Neural cell (in vitro differentiated cells): ENCODE measurements around the gene NHS. TPM values are rescaled to one million over a fixed set of nuclear protein-coding genes. Genes with fewer than 3 reads are reported as not detected.

Experiments used
- H2AFZ ChIP-seq: fragments of 200-600, 300-800 bp; sonication (generic), shearing (Covaris generic); 2 replicates; pipeline ENCODE4 v1.6.0; 2014; ENCODE audit warnings: low read depth, mild to moderate bottlenecking, antibody characterized with exemption, low read length, moderate library complexity
- H3F3A ChIP-seq: fragments of 200-600 bp; shearing (Covaris generic); 2 replicates; pipeline ENCODE4 v1.6.1; 2016; ENCODE audit warnings: mild to moderate bottlenecking, moderate library complexity, mixed read lengths, antibody characterized with exemption, low read length; ENCODE audit not compliant: insufficient read depth, poor library complexity, severe bottlenecking
- H3K27ac ChIP-seq: fragments of 200-600, 300-800 bp; sonication (generic), shearing (Covaris generic); 2 replicates; pipeline ENCODE4 v1.5.1; 2014; ENCODE audit warnings: mild to moderate bottlenecking, low read length, moderate library complexity
- H3K27me3 ChIP-seq: fragments of 300-800, 200-600 bp; sonication (generic), shearing (Covaris generic); 2 replicates; pipeline ENCODE4 v1.6.0; 2014; ENCODE audit warnings: mild to moderate bottlenecking, low read depth, low read length, moderate library complexity; ENCODE audit not compliant: insufficient read depth
- H3K36me3 ChIP-seq: fragments of 300-800, 200-600 bp; sonication (generic), shearing (Covaris generic); 2 replicates; pipeline ENCODE4 v1.5.1; 2014; ENCODE audit warnings: mild to moderate bottlenecking, antibody characterized with exemption, low read length, moderate library complexity; ENCODE audit not compliant: insufficient read depth
- H3K4me2 ChIP-seq: fragments of 300-800, 200-600 bp; sonication (generic), shearing (Covaris generic); 2 replicates; pipeline ENCODE4 v1.6.0; 2014; ENCODE audit warnings: mild to moderate bottlenecking, low read length
- H3K4me3 ChIP-seq: fragments of 300-800, 200-600 bp; sonication (generic), shearing (Covaris generic); 2 replicates; pipeline ENCODE4 v1.5.1; 2014; ENCODE audit warnings: mild to moderate bottlenecking, low read length, moderate library complexity
- H3K79me2 ChIP-seq: fragments of 200-600 bp; shearing (Covaris generic); replicated peaks from 2 replicates; pipeline ENCODE4 v1.6.0; 2014; ENCODE audit warnings: mild to moderate bottlenecking, low read length, moderate library complexity; ENCODE audit not compliant: insufficient read depth
- H3K9ac ChIP-seq: fragments of 300-800, 200-600 bp; sonication (generic), shearing (Covaris generic); 2 replicates; pipeline ENCODE4 v1.6.1; 2016; ENCODE audit warnings: mild to moderate bottlenecking, low read length, mixed read lengths
- H3K9me2 ChIP-seq: fragments of 200-600 bp; shearing (Covaris generic); 2 replicates; pipeline ENCODE4 v1.6.1; 2016; ENCODE audit warnings: mild to moderate bottlenecking, low read length, mixed read lengths; ENCODE audit not compliant: insufficient read depth
- H3K9me3 ChIP-seq: fragments of 200-600, 300-800 bp; sonication (generic), shearing (Covaris generic); 2 replicates; pipeline ENCODE4 v1.6.1; 2016; ENCODE audit warnings: mild to moderate bottlenecking, mixed run types, low read length, moderate library complexity, mixed read lengths
- H4K20me1 ChIP-seq: fragments of 200-600 bp; shearing (Covaris generic); 2 replicates; pipeline ENCODE4 v1.6.1; 2016; ENCODE audit warnings: mild to moderate bottlenecking, mixed run types; ENCODE audit not compliant: insufficient read depth
- CTCF ChIP-seq: fragments of 450-650 bp; IDR thresholded peaks from 2 replicates; pipeline ENCODE4 v1.5.1; 2014; ENCODE audit warnings: antibody characterized with exemption, mild to moderate bottlenecking, moderate library complexity; ENCODE audit not compliant: poor library complexity, severe bottlenecking
- EP300 ChIP-seq: fragments of 450-650 bp; conservative IDR thresholded peaks from 2 replicates; pipeline ENCODE4 v1.6.1; 2014; ENCODE audit warnings: antibody characterized with exemption, mild to moderate bottlenecking, moderate library complexity; ENCODE audit not compliant: poor library complexity, severe bottlenecking
- EZH2 ChIP-seq: fragments of 200-600, 300-800 bp; shearing (Covaris generic), sonication (generic); IDR thresholded peaks from 2 replicates; pipeline ENCODE4 v1.6.1; 2014; ENCODE audit warnings: antibody characterized with exemption, low read length, borderline replicate concordance, mild to moderate bottlenecking; ENCODE audit not compliant: insufficient read depth, poor library complexity, severe bottlenecking
- MXI1 ChIP-seq: fragments of 450-650 bp; conservative IDR thresholded peaks from 2 replicates; pipeline ENCODE4 v1.6.1; 2014; ENCODE audit warnings: antibody characterized with exemption, mild to moderate bottlenecking; ENCODE audit not compliant: poor library complexity, severe bottlenecking
- POLR2AphosphoS5 ChIP-seq: IDR thresholded peaks from 2 replicates; pipeline ENCODE4 v1.6.1; 2012
- RAD21 ChIP-seq: fragments of 450-650 bp; conservative IDR thresholded peaks from 2 replicates; pipeline ENCODE4 v1.6.1; 2014; ENCODE audit warnings: antibody characterized with exemption, mild to moderate bottlenecking, moderate library complexity
- REST ChIP-seq: IDR thresholded peaks from 2 replicates; pipeline ENCODE4 v1.6.1; 2012; ENCODE audit warnings: borderline replicate concordance
- SMC3 ChIP-seq: fragments of 450-650 bp; conservative IDR thresholded peaks from 2 replicates; pipeline ENCODE4 v1.6.1; 2014; ENCODE audit warnings: antibody characterized with exemption, mild to moderate bottlenecking, moderate library complexity; ENCODE audit not compliant: poor library complexity
- TAF1 ChIP-seq: IDR thresholded peaks from 2 replicates; pipeline ENCODE4 v1.6.1; 2012; ENCODE audit warnings: low read depth
- polyA plus RNA-seq: library from polyadenylated mRNA; depleted of rRNA; stranded (reverse); fragments of >200 nt; gene quantifications from 2 replicates; pipeline ENCODE4 v1.2.3, GENCODE V29; 2014

Gene NHS
- polyA plus RNA-seq, 1 donor from 2014 or later, result 1.9 TPM

GRCh38 chrX:17485391-17485790, 110.4 kb downstream of the NHS start:
- no peaks in the 10 kb centered on the region for H3K79me2 ChIP-seq
- no peak overlapping the region for H3K27ac ChIP-seq
- no peaks in the 10 kb centered on the region for H3K9me3 ChIP-seq
- TF ChIP-seq CTCF, result no peak
- TF ChIP-seq RAD21, result no peak
- no peak for TF ChIP-seq SMC3
- no peak for TF ChIP-seq MXI1
- TF ChIP-seq POLR2AphosphoS5, result no peak
- no peak for TF ChIP-seq EP300
- no peak for TF ChIP-seq REST
- no peak for TF ChIP-seq TAF1
- no peak for TF ChIP-seq EZH2
- H4K20me1 ChIP-seq, result no peaks in the 10 kb centered on the region
- no peaks in the 10 kb centered on the region for H3K36me3 ChIP-seq
- H3F3A ChIP-seq, result no peaks in the 10 kb centered on the region
- no peak overlapping the region for H3K9ac ChIP-seq
- H3K4me2 ChIP-seq, result no peak overlapping the region
- H3K9me2 ChIP-seq, result no peaks in the 10 kb centered on the region
- no peaks in the 10 kb centered on the region for H3K27me3 ChIP-seq
- no peak overlapping the region for H3K4me3 ChIP-seq
- H2AFZ ChIP-seq, result no peak overlapping the region

- Histone ChIP-seq H3K27ac (no peak overlapping the region), H3K9ac (no peak overlapping the region), H3K4me2 (no peak overlapping the region), H3K36me3 (no peaks in the 10 kb centered on the region), H2AFZ (no peak overlapping the region), H3K27me3 (no peaks in the 10 kb centered on the region), H3K79me2 (no peaks in the 10 kb centered on the region), H3F3A (no peaks in the 10 kb centered on the region), H3K9me3 (no peaks in the 10 kb centered on the region), H4K20me1 (no peaks in the 10 kb centered on the region), H3K9me2 (no peaks in the 10 kb centered on the region), H3K4me3 (no peak overlapping the region)
- TF ChIP-seq TAF1 (no peak), EZH2 (no peak), POLR2AphosphoS5 (no peak), EP300 (no peak), REST (no peak), SMC3 (no peak), MXI1 (no peak), RAD21 (no peak), CTCF (no peak)
Observed at GRCh38 chrX:17488036-17488435, 113.0 kb downstream of the NHS start.
